Transverse colon (tissue), 4 donors: Measurements from ENCODE around the gene TMEM150C. TPM values are rescaled to one million over a fixed set of nuclear protein-coding genes. Genes with fewer than 3 reads are reported as not detected.

Experiments used
- DNase-seq: peaks from one replicate; pipeline ENCODE4 v3.0.0-alpha.2; 2019
- H3K27ac ChIP-seq, 4 donors: fragments of 200-600 bp; sonication (generic); 2 replicates each; pipeline ENCODE4 v1.5.1; 2016 to 2018; ENCODE audit warnings: inconsistent platforms in 4 of 4
- H3K27me3 ChIP-seq: fragments of 200-600 bp; sonication (generic); 2 replicates; pipeline ENCODE4 v1.5.1; 2017; ENCODE audit warnings: inconsistent platforms
- H3K36me3 ChIP-seq, 4 donors: fragments of 200-600 bp; sonication (generic); 2 replicates each; pipeline ENCODE4 v1.5.1; 2017 to 2019; ENCODE audit warnings: inconsistent platforms in 4 of 4
- H3K4me1 ChIP-seq, 4 donors: fragments of 200-600 bp; sonication (generic); 2 replicates each; pipeline ENCODE4 v1.5.1; 2017 to 2020; ENCODE audit warnings: inconsistent platforms in 4 of 4
- H3K4me3 ChIP-seq, 4 donors: fragments of 200-600 bp; sonication (generic); 1 replicate in 1 of 4; 2 replicates in 3 of 4; pipeline versions ENCODE4 v1.5.1 to v1.6.1; 2017 to 2019; ENCODE audit warnings: inconsistent platforms in 4 of 4
- H3K9me3 ChIP-seq, 2 donors: fragments of 200-600 bp; sonication (generic); 2 replicates each; pipeline ENCODE4 v1.5.1; 2017 to 2019; ENCODE audit warnings: inconsistent platforms in 2 of 2
- EP300 ChIP-seq: sonication (generic); formaldehyde crosslinking; IDR thresholded peaks from one replicate; pipeline ENCODE4 v1.6.1; 2017; ENCODE audit warnings: antibody characterized with exemption, low read depth
- POLR2A ChIP-seq: fragments of 450-650 bp; IDR thresholded peaks from one replicate; pipeline ENCODE4 v1.6.1; 2016; ENCODE audit warnings: antibody characterized with exemption, mild to moderate bottlenecking, moderate library complexity
- POLR2AphosphoS5 ChIP-seq, 3 donors: sonication (generic); formaldehyde crosslinking; IDR thresholded peaks; one replicate each; pipeline ENCODE4 v1.6.1; 2016; ENCODE audit warnings: antibody characterized with exemption in 3 of 3
- WGBS, 2 donors: methylation state at CpG; one replicate each; pipeline ENCODE4 v1.1.5; 2018; ENCODE audit warnings: low coverage in 1 of 2; 5-methylcytosine and 5-hydroxymethylcytosine counted together
- in situ Hi-C, 4 donors: fragments of 200-750 bp; cut with MboI; loops; one replicate each; pipeline versions ENCODE4 v1.15.0 to v1.15.1; 2017; ENCODE audit warnings: low sequenced_read_pairs in 3 of 4, low pct_ligation_motif_present in 1 of 4, low pct_unique_long_range_greater_than_20kb in 1 of 4
- intact Hi-C: fragments of 100-400 bp; cut with DNase I; formaldehyde crosslinking; loops from one replicate; pipeline ENCODE4 v1.15.1; 2023; ENCODE audit warnings: low total_unique reads
- total RNA-seq, 4 donors: library from RNA; depleted of rRNA; stranded (reverse); fragments of >200 nt; gene quantifications; one replicate each; pipeline ENCODE4 v1.1.0, GENCODE V29; 2016
- TF ChIP-seq, protein P1 (sequence below), 5 experiments: fragments of 200-600 bp in 3 of 5; fragments of 450-650 bp in 2 of 5; sonication (generic) in 3 of 5; IDR thresholded peaks; 1 replicate in 2 of 5; 2 replicates in 3 of 5; pipeline ENCODE4 v1.5.1; 2016 to 2017; ENCODE audit warnings: antibody characterized with exemption in 5 of 5, inconsistent platforms in 3 of 5, mild to moderate bottlenecking in 2 of 5, moderate library complexity in 1 of 5

TMEM150C gene
- total RNA-seq, 4 donors from 2014 or later = 0.37 to 6.6 (median 5.9) TPM; not detected in 1

DNA sequence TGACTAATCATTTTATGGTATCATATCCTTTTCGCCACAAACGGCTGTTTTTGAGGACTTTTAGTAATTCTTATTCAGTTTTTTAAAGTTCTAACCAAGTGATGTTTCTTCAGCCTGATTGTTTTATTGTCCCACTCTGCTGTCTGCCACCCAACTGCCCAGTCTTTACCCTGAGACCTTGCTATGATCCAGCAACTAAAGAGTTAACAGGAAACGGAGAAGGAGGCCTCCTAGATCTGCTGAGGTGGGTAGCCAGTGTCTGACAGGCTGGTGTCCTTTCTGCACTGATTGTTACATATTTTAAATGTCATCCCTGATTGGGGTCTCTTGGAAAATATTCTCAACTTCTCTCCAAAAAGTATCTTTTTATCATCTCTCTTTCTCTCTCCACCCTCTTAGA lies 7.9 kb upstream of the TMEM150C start:
- 67 to 84% methylated on average over 2 to 3 of the region's 3 CpGs for WGBS, 2 donors
- intact Hi-C loops = no loop called here
- no peak for TF ChIP-seq POLR2AphosphoS5 (IDR thresholded peaks at IDR 0.05)
- TF ChIP-seq EP300 = no peak
- TF ChIP-seq, protein P1, sequence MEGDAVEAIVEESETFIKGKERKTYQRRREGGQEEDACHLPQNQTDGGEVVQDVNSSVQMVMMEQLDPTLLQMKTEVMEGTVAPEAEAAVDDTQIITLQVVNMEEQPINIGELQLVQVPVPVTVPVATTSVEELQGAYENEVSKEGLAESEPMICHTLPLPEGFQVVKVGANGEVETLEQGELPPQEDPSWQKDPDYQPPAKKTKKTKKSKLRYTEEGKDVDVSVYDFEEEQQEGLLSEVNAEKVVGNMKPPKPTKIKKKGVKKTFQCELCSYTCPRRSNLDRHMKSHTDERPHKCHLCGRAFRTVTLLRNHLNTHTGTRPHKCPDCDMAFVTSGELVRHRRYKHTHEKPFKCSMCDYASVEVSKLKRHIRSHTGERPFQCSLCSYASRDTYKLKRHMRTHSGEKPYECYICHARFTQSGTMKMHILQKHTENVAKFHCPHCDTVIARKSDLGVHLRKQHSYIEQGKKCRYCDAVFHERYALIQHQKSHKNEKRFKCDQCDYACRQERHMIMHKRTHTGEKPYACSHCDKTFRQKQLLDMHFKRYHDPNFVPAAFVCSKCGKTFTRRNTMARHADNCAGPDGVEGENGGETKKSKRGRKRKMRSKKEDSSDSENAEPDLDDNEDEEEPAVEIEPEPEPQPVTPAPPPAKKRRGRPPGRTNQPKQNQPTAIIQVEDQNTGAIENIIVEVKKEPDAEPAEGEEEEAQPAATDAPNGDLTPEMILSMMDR (IDR thresholded peaks at IDR 0.05) = no peak
- TF ChIP-seq POLR2A = no peak
- in situ Hi-C loops = no loop called here
- H3K36me3 ChIP-seq = no peaks in the 10 kb centered on the region
- H3K27ac ChIP-seq = no peak overlapping the region
- no peaks in the 10 kb centered on the region for H3K9me3 ChIP-seq
- no peak overlapping the region for H3K4me3 ChIP-seq
- no peaks in the 10 kb centered on the region for H3K27me3 ChIP-seq
- no peaks in the 10 kb centered on the region for H3K4me1 ChIP-seq
- no peak for DNase-seq

DNA sequence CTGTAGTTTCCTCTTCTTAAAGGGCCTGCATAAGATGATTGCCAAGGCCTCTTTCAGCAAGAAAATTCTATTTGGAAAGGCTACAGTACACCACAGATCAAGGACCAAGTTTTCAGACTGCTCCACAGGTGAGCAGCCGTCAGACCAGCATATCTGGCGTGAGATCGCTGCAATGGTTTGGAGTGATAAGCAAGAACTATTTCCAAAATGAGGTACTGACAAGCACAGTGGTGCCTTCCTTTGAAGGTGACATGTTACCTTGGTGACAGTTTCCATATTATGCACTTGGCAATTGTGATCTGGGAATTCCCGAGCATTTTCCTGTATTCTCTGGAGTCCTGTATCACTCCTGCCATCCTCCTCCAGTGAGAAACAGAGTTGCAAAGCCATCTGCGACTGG lies 7.3 kb upstream of the TMEM150C start:
- no peak for DNase-seq
- in situ Hi-C loops = no loop called here
- 88 to 92% methylated on average over 5 of the region's 5 CpGs for WGBS, 2 donors

DNA sequence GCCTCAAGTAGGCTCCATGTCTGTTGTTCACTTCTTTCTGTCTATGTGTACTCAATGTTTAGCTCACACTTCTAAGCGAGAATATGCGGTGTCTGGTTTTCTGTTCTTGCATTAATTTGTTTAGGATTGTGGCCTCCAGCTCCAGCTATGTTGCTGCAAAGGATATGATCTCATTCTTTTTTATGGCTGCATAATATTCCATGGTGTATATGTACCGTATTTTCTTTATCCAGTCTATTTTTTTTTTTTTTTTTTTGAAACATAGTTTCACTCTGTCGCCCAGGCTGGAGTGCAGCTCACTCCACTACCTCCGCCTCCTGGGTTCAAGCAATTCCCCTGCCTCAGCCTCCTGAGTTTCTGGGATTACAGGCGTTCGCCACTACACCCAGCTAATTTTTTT lies 5.7 kb upstream of the TMEM150C start:
- no peak overlapping the region for H3K27ac ChIP-seq
- H3K4me1 ChIP-seq = no peaks in the 10 kb centered on the region
- in situ Hi-C loops (no loop called here), intact Hi-C loops (no loop called here)
- H3K9me3 ChIP-seq = no peaks in the 10 kb centered on the region
- TF ChIP-seq EP300 (no peak), POLR2AphosphoS5 (IDR thresholded peaks at IDR 0.05) (no peak), POLR2A (no peak)
- TF ChIP-seq, protein P1 (IDR thresholded peaks at IDR 0.05) = no peak
- H3K36me3 ChIP-seq = no peaks in the 10 kb centered on the region
- H3K4me3 ChIP-seq = no peak overlapping the region
- H3K27me3 ChIP-seq = peaks cover 2% of the 10 kb centered on the region
- WGBS, 2 donors = 89 to 96% methylated on average over 3 to 7 of the region's 7 CpGs
- DNase-seq = no peak

More for the DNA sequence above, 7.3 kb upstream of the TMEM150C start:
- Histone ChIP-seq H3K27ac (no peak overlapping the region), H3K36me3 (no peaks in the 10 kb centered on the region), H3K9me3 (no peaks in the 10 kb centered on the region), H3K4me1 (no peaks in the 10 kb centered on the region), H3K27me3 (no peaks in the 10 kb centered on the region), H3K4me3 (no peak overlapping the region)
- intact Hi-C loops = no loop called here
- TF ChIP-seq, protein P1 (IDR thresholded peaks at IDR 0.05) = no peak
- TF ChIP-seq POLR2AphosphoS5 (IDR thresholded peaks at IDR 0.05) (no peak), POLR2A (no peak), EP300 (no peak)

DNA sequence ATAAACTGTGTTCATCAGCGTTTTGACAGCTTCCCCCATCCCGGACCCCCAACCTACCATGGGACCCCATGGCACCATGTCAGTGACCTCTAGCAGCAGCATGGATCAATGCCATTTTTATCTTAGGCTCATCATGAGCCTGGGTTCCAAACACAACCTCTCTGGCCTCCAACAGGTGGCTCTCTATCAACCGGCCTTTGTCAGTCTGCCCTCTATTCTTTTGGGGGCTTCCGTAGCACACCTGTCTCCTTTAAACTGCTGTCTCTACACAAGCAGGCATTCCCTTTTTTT lies 721 bp upstream of the TMEM150C start:
- in situ Hi-C loops = no loop called here
- TF ChIP-seq, protein P1 (IDR thresholded peaks at IDR 0.05) = no peak
- TF ChIP-seq POLR2AphosphoS5 (IDR thresholded peaks at IDR 0.05) (no peak), POLR2A (no peak), EP300 (no peak)
- H3K9me3 ChIP-seq = no peaks in the 10 kb centered on the region
- peaks cover 18% of the 10 kb centered on the region for H3K27me3 ChIP-seq
- H3K4me3 ChIP-seq = peak overlapping the region in 1 of 4 donors; percentile 72
- H3K36me3 ChIP-seq = no peaks in the 10 kb centered on the region
- peaks cover 0 to 14% (median 7%) of the 10 kb centered on the region in 4 donors for H3K4me1 ChIP-seq
- no peak overlapping the region for H3K27ac ChIP-seq
- WGBS, 2 donors = 58 to 92% methylated on average over 2 to 4 of the region's 4 CpGs
- DNase-seq = no peak
- intact Hi-C loops = no loop called here
